ENCODE measurements around the gene ACVR2B.

Gene ACVR2B

GRCh38 chr3:38455639-38456430, 2.1 kb downstream of the ACVR2B start:
- TF ChIP-seq ZBTB7A (IDR thresholded peaks at IDR 0.05; ENCODE audit: low read depth) (0 out of 2 replicates have a peak, but pooled peaks have one; percentile 26), CEBPB (IDR thresholded peaks at IDR 0.05) (no peak), CREB1 (IDR thresholded peaks at IDR 0.05; ENCODE audit: low read depth) (no peak)
- TF ChIP-seq, protein P1, sequence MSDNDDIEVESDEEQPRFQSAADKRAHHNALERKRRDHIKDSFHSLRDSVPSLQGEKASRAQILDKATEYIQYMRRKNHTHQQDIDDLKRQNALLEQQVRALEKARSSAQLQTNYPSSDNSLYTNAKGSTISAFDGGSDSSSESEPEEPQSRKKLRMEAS (IDR thresholded peaks at IDR 0.05), result no peak

DNA sequence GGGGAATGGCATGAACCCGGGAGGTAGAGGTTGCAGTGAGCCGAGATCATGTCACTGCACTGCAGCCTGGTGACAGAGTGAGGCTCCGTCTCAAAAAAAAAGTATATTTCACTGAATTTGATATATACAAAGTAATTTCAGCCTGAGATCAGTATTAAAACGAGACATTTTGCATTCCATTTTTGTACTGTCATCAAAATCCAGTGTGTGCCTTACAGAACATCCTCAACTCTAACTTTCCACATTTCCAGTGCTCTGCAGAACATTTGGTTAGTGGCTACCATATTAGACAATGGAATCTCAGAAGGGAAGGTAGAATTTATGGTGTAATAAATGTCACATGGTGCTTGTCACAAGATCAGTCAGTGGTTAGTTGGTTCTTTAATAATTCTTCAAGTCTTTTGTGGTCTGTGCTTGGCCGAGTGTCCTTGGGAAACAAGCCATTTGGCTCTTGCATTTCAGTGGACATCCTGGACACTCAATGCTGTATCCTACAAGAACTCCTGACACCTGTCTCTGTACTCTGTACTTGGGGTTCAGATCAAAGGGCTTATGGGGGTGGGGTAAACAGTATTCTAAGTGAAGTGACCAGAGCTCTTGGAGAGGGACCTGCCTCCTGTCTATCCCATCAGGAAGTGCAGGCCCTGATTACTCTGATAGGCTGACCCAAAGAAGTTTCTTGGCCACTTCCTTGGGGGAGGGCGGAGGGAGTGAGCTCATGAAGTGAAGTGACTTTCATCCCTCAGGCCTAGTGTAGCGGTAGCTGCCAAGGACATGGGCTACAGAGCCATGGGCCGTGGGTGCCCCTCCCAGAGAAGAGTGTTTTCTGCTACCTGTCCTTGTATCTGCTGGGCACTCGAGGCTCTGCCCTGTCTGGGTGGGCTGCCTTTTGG, 3.7 kb downstream of the ACVR2B start:
- no peak for TF ChIP-seq CEBPB (IDR thresholded peaks at IDR 0.05)
- no peak for TF ChIP-seq TCF12 (IDR thresholded peaks at IDR 0.05; ENCODE audit: low read depth)
- no peak for TF ChIP-seq TEAD4 (IDR thresholded peaks at IDR 0.05)
- no peak for TF ChIP-seq EGR1 (IDR thresholded peaks at IDR 0.05)
- no peak for TF ChIP-seq CREB1 (IDR thresholded peaks at IDR 0.05; ENCODE audit: low read depth)
- no peak for TF ChIP-seq REST (IDR thresholded peaks at IDR 0.05; ENCODE audit: low read depth)
- TF ChIP-seq NFIC (IDR thresholded peaks at IDR 0.05), result no peak
- no peak for TF ChIP-seq ZBTB7A (IDR thresholded peaks at IDR 0.05; ENCODE audit: low read depth)
- TF ChIP-seq YY1 (IDR thresholded peaks at IDR 0.05; ENCODE audit: low read depth), result no peak
- TF ChIP-seq USF1 (IDR thresholded peaks at IDR 0.05), result no peak
- no peak for TF ChIP-seq TAF1 (IDR thresholded peaks at IDR 0.05; ENCODE audit: low read depth)
- no peak for TF ChIP-seq EP300 (IDR thresholded peaks at IDR 0.05; ENCODE audit: borderline replicate concordance)
- TF ChIP-seq, protein P1 (IDR thresholded peaks at IDR 0.05), result no peak
- TF ChIP-seq RAD21 (IDR thresholded peaks at IDR 0.05; ENCODE audit: low read depth), result no peak

DNA sequence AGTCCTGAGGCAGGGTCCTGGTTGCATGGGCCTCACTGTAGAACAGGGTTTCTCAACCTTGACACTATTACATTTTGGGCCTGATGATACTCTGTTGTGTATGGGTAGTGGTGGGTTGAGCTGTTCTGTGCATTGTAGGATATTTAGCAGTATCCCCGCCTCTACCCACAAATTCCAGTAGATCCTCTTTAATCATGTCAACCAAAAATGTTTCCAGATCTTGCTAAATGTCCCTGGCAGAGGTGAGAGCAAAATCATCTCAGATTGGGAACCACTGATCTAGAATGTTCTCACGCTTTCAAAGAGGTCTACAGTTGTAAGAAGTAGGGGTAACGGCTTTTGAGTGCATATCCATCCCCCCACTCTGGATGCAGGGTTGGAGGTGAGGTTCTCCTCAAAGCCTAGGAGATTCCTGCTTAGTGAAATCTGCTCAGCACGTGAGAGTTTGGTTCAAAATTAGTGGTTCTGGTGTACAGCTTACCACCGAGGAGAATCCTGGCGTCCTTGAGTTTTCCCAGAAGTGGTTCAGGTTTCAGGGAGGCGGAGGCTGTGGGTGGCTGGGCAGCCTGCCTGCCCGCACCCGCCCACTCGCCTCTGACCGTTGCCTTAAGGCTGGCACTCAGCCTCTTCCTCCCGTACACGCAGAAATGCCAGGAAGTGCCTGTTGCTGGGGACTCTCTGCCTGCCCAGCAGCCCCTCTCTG, 5.3 kb downstream of the ACVR2B start:
- TF ChIP-seq TCF12 (IDR thresholded peaks at IDR 0.05; ENCODE audit: low read depth) (no peak), NFIC (IDR thresholded peaks at IDR 0.05) (peak; percentile 19; the same call in 1 of the 2 replicates), ZBTB7A (IDR thresholded peaks at IDR 0.05; ENCODE audit: low read depth) (no peak), YY1 (IDR thresholded peaks at IDR 0.05; ENCODE audit: low read depth) (no peak), EGR1 (IDR thresholded peaks at IDR 0.05) (peak; percentile 85), TEAD4 (IDR thresholded peaks at IDR 0.05) (peak; percentile 39; the same call in 1 of the 2 replicates), CEBPB (IDR thresholded peaks at IDR 0.05) (no peak), CREB1 (IDR thresholded peaks at IDR 0.05; ENCODE audit: low read depth) (no peak), REST (IDR thresholded peaks at IDR 0.05; ENCODE audit: low read depth) (no peak), FOXM1 (IDR thresholded peaks at IDR 0.05; ENCODE audit: borderline replicate concordance, low read depth) (no peak), EP300 (IDR thresholded peaks at IDR 0.05; ENCODE audit: borderline replicate concordance) (no peak), USF1 (IDR thresholded peaks at IDR 0.05) (no peak), TAF1 (IDR thresholded peaks at IDR 0.05; ENCODE audit: low read depth) (no peak), RAD21 (IDR thresholded peaks at IDR 0.05; ENCODE audit: low read depth) (no peak)
- TF ChIP-seq, protein P1 (IDR thresholded peaks at IDR 0.05), result no peak; the same call in none of the 2 replicates

DNA sequence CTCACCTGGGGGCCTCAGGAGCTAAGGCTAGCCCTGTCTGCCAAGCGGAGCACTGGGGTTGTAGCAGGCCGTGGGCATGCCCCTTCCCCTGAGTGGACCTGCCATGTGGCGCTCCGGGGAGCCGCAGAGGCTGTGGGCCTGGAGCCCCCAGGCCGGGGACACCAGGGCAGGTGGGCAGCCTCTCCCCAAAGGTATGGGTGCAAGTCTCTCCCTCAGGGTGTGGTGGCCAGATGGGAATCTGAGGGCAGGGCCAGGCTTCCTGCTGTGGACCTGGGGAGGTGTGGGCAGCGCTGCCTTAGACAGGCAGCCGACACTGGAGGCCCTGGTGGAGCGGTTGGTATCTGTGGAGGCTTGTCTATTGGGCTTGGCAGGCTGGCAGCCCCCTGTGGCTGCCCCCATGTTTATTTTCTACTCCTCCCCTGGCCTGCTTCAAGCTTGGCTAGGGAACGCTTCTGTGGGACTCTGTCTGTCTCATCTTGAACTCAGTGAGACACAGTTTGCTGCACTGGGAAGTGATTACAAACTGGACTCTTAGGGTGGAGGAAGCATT, 5.9 kb downstream of the ACVR2B start:
- TF ChIP-seq, protein P1 (IDR thresholded peaks at IDR 0.05), result peak; percentile 53; the same call in 1 of the 2 replicates
- 0 out of 2 replicates have a peak, but pooled peaks have one; percentile 44 for TF ChIP-seq ZBTB7A (IDR thresholded peaks at IDR 0.05; ENCODE audit: low read depth)
- TF ChIP-seq FOXM1 (IDR thresholded peaks at IDR 0.05; ENCODE audit: borderline replicate concordance, low read depth), result no peak
